ENCODE data around the gene GGT5.

- TF ChIP-seq POLR2A (IDR thresholded peaks at IDR 0.05; ENCODE audit: low read depth, low read length) = no peak
- TF ChIP-seq POLR2AphosphoS5 (IDR thresholded peaks at IDR 0.05; ENCODE audit: low read depth, low read length) = no peak
- TF ChIP-seq TAF1 (IDR thresholded peaks at IDR 0.05; ENCODE audit: low read depth, low read length) = no peak
- no peak for TF ChIP-seq PAX5 (IDR thresholded peaks at IDR 0.05; ENCODE audit: insufficient read depth, low read length, severe bottlenecking)
Measured at GRCh38 chr22:24289114-24289513, 44.2 kb upstream of the GGT5 start.

All from GM12891 (cell line).